ENCODE data around the gene CYTH1.

GRCh38 chr17:78784352-78784751, 2.3 kb upstream of the CYTH1 start:
- TF ChIP-seq POLR2AphosphoS5 (IDR thresholded peaks at IDR 0.05) (no peak), CTCF (IDR thresholded peaks at IDR 0.05 in 8 of 11, conservative IDR thresholded peaks at IDR 0.05 in 3 of 11) (no peak)

All from spleen (tissue), 7 donors.